Thymus (tissue), 11 donors: ENCODE measurements around the gene GPATCH3. TPM values are rescaled to one million over a fixed set of nuclear protein-coding genes. Genes with fewer than 3 reads are reported as not detected.
A peak's percentile ranks its signal among the peaks of the same experiment; 100 is the strongest.

Experiments
- DNase-seq, 9 donors: peaks; one replicate each; pipeline ENCODE4 v3.0.0-alpha.2; 2013; ENCODE audit warnings: low spot score in 9 of 9, low read depth in 6 of 9, missing footprints in 1 of 9
- H3K27ac ChIP-seq, 2 donors: one replicate each; pipeline ENCODE4 v1.5.1; 2013; ENCODE audit warnings: control low read depth in 1 of 2, low read depth in 1 of 2, low read length in 1 of 2, mild to moderate bottlenecking in 1 of 2, moderate library complexity in 1 of 2
- H3K27me3 ChIP-seq, 2 donors: one replicate each; pipeline ENCODE4 v1.5.1; 2013; ENCODE audit warnings: low read length in 1 of 2; ENCODE audit not compliant: control insufficient read depth in 2 of 2, insufficient read depth in 1 of 2
- H3K36me3 ChIP-seq, 2 donors: one replicate each; pipeline ENCODE4 v1.5.1; 2013; ENCODE audit warnings: low read length in 1 of 2, mild to moderate bottlenecking in 1 of 2, moderate library complexity in 1 of 2; ENCODE audit not compliant: control insufficient read depth in 2 of 2, insufficient read depth in 2 of 2
- H3K4me1 ChIP-seq, 2 donors: one replicate each; pipeline ENCODE4 v1.5.1; 2013; ENCODE audit warnings: low read length in 2 of 2; ENCODE audit not compliant: control insufficient read depth in 2 of 2, insufficient read depth in 2 of 2
- H3K4me3 ChIP-seq, 2 donors: one replicate each; pipeline ENCODE4 v1.5.1; 2013; ENCODE audit warnings: low read length in 2 of 2, control low read depth in 1 of 2, mild to moderate bottlenecking in 1 of 2
- H3K9me3 ChIP-seq, 2 donors: one replicate each; pipeline ENCODE4 v1.5.1; 2013; ENCODE audit warnings: low read length in 1 of 2, mild to moderate bottlenecking in 1 of 2; ENCODE audit not compliant: control insufficient read depth in 2 of 2, insufficient read depth in 1 of 2
- WGBS: extraction: QIAGEN DNeasy Blood & Tissue Kit; methylation state at CpG from one replicate; pipeline ENCODE4 v1.1.7; 2013; 5-methylcytosine and 5-hydroxymethylcytosine counted together
- polyA plus RNA-seq: library from polyadenylated mRNA; stranded (reverse); fragments of 200-250 nt; gene quantifications from one replicate; pipeline ENCODE4 v1.2.3, GENCODE V29; 2013
- total RNA-seq: library from RNA; stranded (reverse); fragments of 120-200 nt; gene quantifications from one replicate; pipeline ENCODE4 v1.2.4, GENCODE V29; 2013
- donor health status: healthy.

Gene GPATCH3
- total and polyA plus RNA-seq, 2 donors: 10.4 to 15.8 TPM

DNA sequence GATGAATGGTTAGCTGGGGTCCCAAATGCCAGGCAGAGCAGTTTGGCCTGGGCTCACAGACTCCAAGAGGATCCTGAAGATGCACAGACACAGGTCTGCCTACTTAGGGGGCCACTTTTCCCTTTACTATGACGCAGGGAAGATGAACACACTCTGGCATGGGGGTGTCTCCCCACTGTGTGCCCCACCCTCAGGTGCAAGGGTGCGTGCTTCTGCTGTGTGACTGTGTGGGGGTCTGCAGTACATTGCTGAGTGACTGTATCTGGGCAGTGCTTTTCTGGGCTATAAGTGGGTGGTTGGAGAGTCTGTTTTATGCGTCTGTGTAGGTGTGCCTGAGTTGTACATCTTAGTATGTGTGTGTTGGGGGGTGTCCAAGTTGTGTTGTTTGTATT, 9.7 kb upstream of the GPATCH3 start:
- WGBS: 86% methylated on average over 3 of the region's 3 CpGs
- H3K4me3 ChIP-seq: no peak overlapping the region
- H3K36me3 ChIP-seq: no peaks in the 10 kb centered on the region
- no peak for DNase-seq
- H3K9me3 ChIP-seq: no peaks in the 10 kb centered on the region
- no peak overlapping the region for H3K27ac ChIP-seq
- peaks cover 0 to 3% of the 10 kb centered on the region in 2 donors for H3K27me3 ChIP-seq
- H3K4me1 ChIP-seq: no peaks in the 10 kb centered on the region

DNA sequence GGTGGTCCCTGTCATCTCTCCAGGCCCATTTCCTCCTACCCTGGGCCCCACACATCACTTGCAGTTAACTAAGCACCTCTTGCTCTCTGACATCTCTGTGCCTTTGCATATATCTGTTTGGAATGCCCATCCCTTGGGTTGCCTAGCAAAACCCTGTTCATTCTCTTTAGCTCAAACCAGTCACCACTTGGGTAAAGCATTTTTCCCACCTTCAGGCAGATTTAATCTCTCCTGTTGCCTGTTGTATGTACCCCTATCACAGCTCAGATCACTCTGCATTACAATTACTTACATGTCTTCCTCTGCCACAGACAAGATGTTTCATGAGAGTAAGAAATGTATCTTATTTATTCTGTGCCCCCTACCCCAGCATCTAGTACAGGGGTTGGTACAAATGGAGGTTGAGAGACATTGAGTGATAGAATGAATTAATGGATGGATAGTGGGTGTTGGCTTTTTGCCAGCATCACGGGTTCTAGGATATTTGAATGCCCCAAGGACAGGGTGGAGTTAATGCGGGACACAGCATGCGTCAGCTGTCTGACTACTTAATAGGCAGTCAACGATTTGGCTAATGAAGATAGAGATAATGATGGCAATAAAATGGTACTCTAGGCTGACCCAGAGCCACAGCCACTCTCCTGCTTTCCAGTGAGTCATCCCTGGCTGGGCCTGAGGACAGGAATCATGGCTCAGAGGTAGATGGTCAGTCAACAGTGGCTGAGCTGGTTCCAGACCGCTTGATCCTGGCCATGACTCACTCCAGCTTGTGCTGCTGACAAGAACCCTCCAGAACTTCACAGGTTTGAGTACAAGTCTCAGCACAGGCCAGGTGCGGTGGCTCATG, 7.0 kb upstream of the GPATCH3 start:
- 85% methylated on average over 6 of the region's 6 CpGs for WGBS
- Histone ChIP-seq H3K36me3 (no peaks in the 10 kb centered on the region), H3K27me3 (peaks cover 0 to 3% of the 10 kb centered on the region in 2 donors), H3K27ac (no peak overlapping the region), H3K4me1 (no peaks in the 10 kb centered on the region), H3K4me3 (no peak overlapping the region), H3K9me3 (no peaks in the 10 kb centered on the region)
- no peak for DNase-seq

- Histone ChIP-seq H3K27ac (peak overlapping the region in 1 of 2 donors; percentile 88), H3K4me3 (peak overlapping the region; percentile 96 to 97), H3K27me3 (no peaks in the 10 kb centered on the region), H3K36me3 (peaks cover 14 to 19% of the 10 kb centered on the region in 2 donors), H3K4me1 (peaks cover 10 to 19% of the 10 kb centered on the region in 2 donors), H3K9me3 (no peaks in the 10 kb centered on the region)
- 65% methylated on average over 18 of the region's 18 CpGs for WGBS
- DNase-seq: no peak
Observed at GRCh38 chr1:26900815-26901511, 696 bp upstream of the GPATCH3 start.

DNA sequence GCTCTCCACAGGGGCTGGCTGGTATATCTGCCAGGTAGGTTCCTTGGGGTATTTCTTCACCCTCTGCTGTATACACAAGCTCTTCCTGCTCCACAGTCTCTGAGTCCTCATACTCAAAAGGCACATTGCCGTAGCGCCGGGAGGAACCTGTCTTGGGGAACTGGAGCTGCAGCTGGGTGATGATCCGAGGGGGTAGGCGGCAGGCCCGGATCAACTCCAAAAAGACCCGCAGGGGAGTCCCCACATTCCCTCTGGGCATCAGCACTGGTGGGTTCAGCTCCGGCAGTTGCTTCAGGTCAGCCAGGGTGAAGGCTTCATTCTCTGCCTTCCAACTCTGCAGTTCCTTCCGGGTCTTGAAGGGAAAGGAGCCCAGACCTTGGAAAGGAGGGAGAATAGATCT, 2.9 kb downstream of the GPATCH3 start:
- WGBS: 97% methylated on average over 9 of the region's 9 CpGs
- peaks cover 39 to 45% of the 10 kb centered on the region in 2 donors for H3K36me3 ChIP-seq
- no peaks in the 10 kb centered on the region for H3K9me3 ChIP-seq
- DNase-seq: no peak
- H3K27ac ChIP-seq: no peak overlapping the region
- no peaks in the 10 kb centered on the region for H3K27me3 ChIP-seq
- H3K4me3 ChIP-seq: no peak overlapping the region
- H3K4me1 ChIP-seq: peaks cover 10 to 19% of the 10 kb centered on the region in 2 donors

GRCh38 chr1:26894263-26894662, 6.0 kb downstream of the GPATCH3 start:
- Histone ChIP-seq H3K9me3 (no peaks in the 10 kb centered on the region), H3K27me3 (no peaks in the 10 kb centered on the region), H3K4me1 (peaks cover 6 to 15% of the 10 kb centered on the region in 2 donors), H3K4me3 (no peak overlapping the region), H3K27ac (no peak overlapping the region), H3K36me3 (peaks cover 42 to 48% of the 10 kb centered on the region in 2 donors)
- DNase-seq: no peak
- WGBS: 96% methylated on average over 13 of the region's 13 CpGs

- Histone ChIP-seq H3K9me3 (no peaks in the 10 kb centered on the region), H3K27me3 (no peaks in the 10 kb centered on the region), H3K4me3 (peak overlapping the region; percentile 90 to 96), H3K4me1 (peaks cover 6 to 16% of the 10 kb centered on the region in 2 donors), H3K36me3 (peaks cover 29 to 54% of the 10 kb centered on the region in 2 donors), H3K27ac (peak overlapping the region; percentile 83 to 85)
- no peak for DNase-seq
- 9% methylated on average over 12 of the region's 12 CpGs for WGBS
Observed at GRCh38 chr1:26890467-26890796, 9.8 kb downstream of the GPATCH3 start.

DNA sequence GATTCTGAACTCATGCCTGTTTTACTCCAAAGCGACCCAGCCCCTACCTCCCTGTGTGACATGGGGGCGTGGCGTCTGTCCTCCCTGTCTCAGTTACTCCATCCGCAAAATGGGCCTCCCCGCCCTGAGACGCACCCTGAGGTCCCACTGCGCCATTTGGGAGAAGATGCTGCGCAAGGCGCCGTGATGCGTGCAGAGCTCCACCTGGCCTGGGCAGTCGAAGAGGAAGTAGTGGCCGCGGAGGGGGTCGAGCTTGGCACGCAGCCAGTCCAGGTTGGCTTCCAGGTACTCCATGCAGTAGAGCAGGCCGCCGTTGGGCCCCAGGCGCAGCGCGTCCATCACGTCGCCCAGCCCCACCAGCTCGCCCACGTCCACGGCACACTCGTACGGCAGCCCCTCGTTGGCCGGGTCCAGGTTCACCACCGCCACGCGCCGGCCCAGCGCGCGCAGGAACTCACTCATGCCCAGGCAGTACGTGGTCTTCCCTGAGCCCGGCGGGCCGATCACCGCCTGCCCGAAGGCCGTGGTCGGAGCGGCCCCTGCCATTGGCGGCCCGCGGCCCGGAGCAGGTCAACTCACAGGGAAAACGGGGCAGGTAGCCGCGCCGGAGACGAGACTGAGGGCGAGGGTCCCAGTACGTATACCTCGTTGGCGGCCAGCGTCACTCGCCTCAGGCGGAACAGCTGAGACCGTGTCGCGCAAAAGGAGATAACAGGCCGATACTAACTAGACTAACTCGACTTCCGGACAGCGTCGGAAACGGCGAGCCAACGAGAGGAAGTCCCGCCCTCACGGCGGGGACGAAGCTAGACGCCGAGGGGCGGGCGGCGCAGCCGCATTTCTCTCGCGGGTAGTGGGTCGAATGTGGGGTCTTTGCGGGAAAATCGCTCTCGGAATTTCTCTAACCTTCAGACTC, 10.5 kb downstream of the GPATCH3 start, which contains the start of gene GPN2:
Gene GPN2 (minus strand): TSS at position 733 of the 916 bp plus-strand sequence. CDS start 187 bp downstream, at position 546.
- 2% methylated on average over 89 of the region's 89 CpGs for WGBS
- peak within 1 kb of the TSS; percentile 85 to 95 for H3K27ac ChIP-seq
- H3K36me3 ChIP-seq: peaks cover 33 to 54% of the 10 kb centered on the region in 2 donors
- H3K4me1 ChIP-seq: peaks cover 6 to 16% of the 10 kb centered on the region in 2 donors
- H3K4me3 ChIP-seq: peak within 1 kb of the TSS; percentile 90 to 96
- H3K9me3 ChIP-seq: no peaks in the 10 kb centered on the region
- H3K27me3 ChIP-seq: no peaks in the 10 kb centered on the region
- peak; percentile 52 to 87 (median 77) for DNase-seq

- Histone ChIP-seq H3K36me3 (peaks cover 37 to 57% of the 10 kb centered on the region in 2 donors), H3K27ac (no peak overlapping the region), H3K9me3 (no peaks in the 10 kb centered on the region), H3K4me3 (no peak overlapping the region), H3K27me3 (no peaks in the 10 kb centered on the region), H3K4me1 (peaks cover 6 to 16% of the 10 kb centered on the region in 2 donors)
- WGBS: 97% methylated on average over 1 of the region's 1 CpG
- DNase-seq: no peak
Observed at GRCh38 chr1:26888231-26888630, 12.0 kb downstream of the GPATCH3 start.
